ENCODE results near the gene MAN1B1. TPM values are rescaled to one million over a fixed set of nuclear protein-coding genes. Genes with fewer than 3 reads are reported as not detected.

Gene MAN1B1
- total and polyA plus RNA-seq, 2 donors (not counting 3 experiments of a cell fraction or from before 2014, with no cell fraction given), result 75.3 to 83.3 TPM

DNA sequence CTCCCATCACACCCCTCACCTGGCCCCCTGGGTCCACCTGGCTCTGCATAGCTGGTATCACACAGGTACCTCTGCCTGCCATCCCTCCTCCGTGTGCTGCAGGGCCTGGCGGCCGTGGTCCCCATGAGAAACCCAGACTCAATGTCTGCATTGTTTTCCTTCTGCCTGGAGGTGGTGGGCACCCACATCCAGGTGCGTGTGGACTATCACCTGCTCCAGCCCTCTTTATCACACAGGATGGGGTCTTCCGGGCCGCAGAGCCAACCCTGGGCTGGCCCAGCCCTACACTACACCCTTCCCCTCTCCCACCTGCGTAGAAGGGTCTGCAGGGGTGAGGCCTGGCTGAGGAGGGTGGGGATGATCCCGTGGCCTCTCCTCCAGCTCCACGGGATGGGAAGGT is 47.9 kb upstream of the MAN1B1 start:
- no peak overlapping the region for H3K9ac ChIP-seq (replicated peaks; ENCODE audit: extremely low read depth, insufficient read depth, low read length)
- H3K4me1 ChIP-seq (ENCODE audit: control insufficient read depth, extremely low read depth, insufficient read depth, low read length), result peaks cover 23% of the 10 kb centered on the region
- H3K79me2 ChIP-seq (ENCODE audit: control insufficient read depth, insufficient read depth, low read length), result peaks cover 17% of the 10 kb centered on the region
- H3K36me3 ChIP-seq (ENCODE audit: control insufficient read depth in 2 of 2, extremely low read depth in 1 of 2, insufficient read depth in 2 of 2, low read length in 2 of 2), result peaks cover 0 to 17% of the 10 kb centered on the region in 2 experiments
- ChIA-PET CTCF (interaction anchor here (2.6 kb wide), 1 partner anchor 10 kb away, joined by 9 read pairs; no protein-coding TSS in a partner anchor), POLR2A (no interaction called here)
- FAIRE-seq, result no peak
- H3K27me3 ChIP-seq (ENCODE audit: control insufficient read depth in 2 of 2, insufficient read depth in 2 of 2, low read length in 2 of 2), result no peaks in the 10 kb centered on the region
- TF ChIP-seq POLR2AphosphoS5 (IDR thresholded peaks at IDR 0.05; ENCODE audit: insufficient read depth, low read depth, low read length), result no peak
- no peak for TF ChIP-seq FOS (IDR thresholded peaks at IDR 0.05; ENCODE audit: borderline replicate concordance, insufficient read depth, low read length)
- no peak for TF ChIP-seq MYC (IDR thresholded peaks at IDR 0.05; ENCODE audit: low read depth, low read length)
- no peak for TF ChIP-seq EZH2 (IDR thresholded peaks at IDR 0.05; ENCODE audit: borderline replicate concordance, low read depth, low read length, severe bottlenecking)
- no peak for TF ChIP-seq GATA2 (IDR thresholded peaks at IDR 0.05; ENCODE audit: insufficient read depth, insufficient read length, low read depth, low read length)
- TF ChIP-seq, protein P1, sequence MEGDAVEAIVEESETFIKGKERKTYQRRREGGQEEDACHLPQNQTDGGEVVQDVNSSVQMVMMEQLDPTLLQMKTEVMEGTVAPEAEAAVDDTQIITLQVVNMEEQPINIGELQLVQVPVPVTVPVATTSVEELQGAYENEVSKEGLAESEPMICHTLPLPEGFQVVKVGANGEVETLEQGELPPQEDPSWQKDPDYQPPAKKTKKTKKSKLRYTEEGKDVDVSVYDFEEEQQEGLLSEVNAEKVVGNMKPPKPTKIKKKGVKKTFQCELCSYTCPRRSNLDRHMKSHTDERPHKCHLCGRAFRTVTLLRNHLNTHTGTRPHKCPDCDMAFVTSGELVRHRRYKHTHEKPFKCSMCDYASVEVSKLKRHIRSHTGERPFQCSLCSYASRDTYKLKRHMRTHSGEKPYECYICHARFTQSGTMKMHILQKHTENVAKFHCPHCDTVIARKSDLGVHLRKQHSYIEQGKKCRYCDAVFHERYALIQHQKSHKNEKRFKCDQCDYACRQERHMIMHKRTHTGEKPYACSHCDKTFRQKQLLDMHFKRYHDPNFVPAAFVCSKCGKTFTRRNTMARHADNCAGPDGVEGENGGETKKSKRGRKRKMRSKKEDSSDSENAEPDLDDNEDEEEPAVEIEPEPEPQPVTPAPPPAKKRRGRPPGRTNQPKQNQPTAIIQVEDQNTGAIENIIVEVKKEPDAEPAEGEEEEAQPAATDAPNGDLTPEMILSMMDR (IDR thresholded peaks at IDR 0.05; ENCODE audit: extremely low read depth in 1 of 2, insufficient read depth in 1 of 2, low read depth in 1 of 2, low read length in 2 of 2), result no peak
- TF ChIP-seq POLR2A (IDR thresholded peaks at IDR 0.05; ENCODE audit: low read depth, low read length), result no peak
- TF ChIP-seq JUN (IDR thresholded peaks at IDR 0.05; ENCODE audit: borderline replicate concordance, insufficient read depth, insufficient read length, low read depth), result no peak
- TF ChIP-seq, protein P2, sequence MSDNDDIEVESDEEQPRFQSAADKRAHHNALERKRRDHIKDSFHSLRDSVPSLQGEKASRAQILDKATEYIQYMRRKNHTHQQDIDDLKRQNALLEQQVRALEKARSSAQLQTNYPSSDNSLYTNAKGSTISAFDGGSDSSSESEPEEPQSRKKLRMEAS (IDR thresholded peaks at IDR 0.05; ENCODE audit: insufficient read depth, insufficient read length), result no peak
- no peak overlapping the region for H3K27ac ChIP-seq (ENCODE audit: insufficient read depth, low read depth, low read length)
- H3K9me1 ChIP-seq (replicated peaks; ENCODE audit: control insufficient read depth, extremely low read depth, insufficient read depth, low read length), result no peaks in the 10 kb centered on the region
- BruUV-seq (replicated peaks), result no TSS peak
- H4K20me1 ChIP-seq (replicated peaks; ENCODE audit: control insufficient read depth, extremely low read depth, insufficient read depth, low read length), result no peaks in the 10 kb centered on the region
- H2AFZ ChIP-seq (ENCODE audit: low read depth, low read length), result no peak overlapping the region
- dilution Hi-C loops (cut with MboI; ENCODE audit: extremely low pct_ligation_motif_present, low sequenced_read_pairs), result no loop called here
- no peak for DNase-seq (ENCODE audit: low read depth, low spot score)
- no peaks in the 10 kb centered on the region for H3K9me3 ChIP-seq (replicated peaks; ENCODE audit: control insufficient read depth, insufficient read depth, low read length)
- no peak overlapping the region for H3K4me2 ChIP-seq (ENCODE audit: insufficient read depth, low read length)
- intact Hi-C loops (cut with micrococcal nuclease), result no loop called here
- no peak overlapping the region for H3K4me3 ChIP-seq (replicated peaks in 1 of 3; ENCODE audit: insufficient read depth in 1 of 3, low read depth in 1 of 3, low read length in 3 of 3)

Data from endothelial cell of umbilical vein (primary cell).